ENCODE measurements around the gene LEFTY1. TPM values are rescaled to one million over a fixed set of nuclear protein-coding genes. Genes with fewer than 3 reads are reported as not detected.

Gene LEFTY1, protein sequence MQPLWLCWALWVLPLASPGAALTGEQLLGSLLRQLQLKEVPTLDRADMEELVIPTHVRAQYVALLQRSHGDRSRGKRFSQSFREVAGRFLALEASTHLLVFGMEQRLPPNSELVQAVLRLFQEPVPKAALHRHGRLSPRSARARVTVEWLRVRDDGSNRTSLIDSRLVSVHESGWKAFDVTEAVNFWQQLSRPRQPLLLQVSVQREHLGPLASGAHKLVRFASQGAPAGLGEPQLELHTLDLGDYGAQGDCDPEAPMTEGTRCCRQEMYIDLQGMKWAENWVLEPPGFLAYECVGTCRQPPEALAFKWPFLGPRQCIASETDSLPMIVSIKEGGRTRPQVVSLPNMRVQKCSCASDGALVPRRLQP
- 0.51 TPM in 1 of 2 replicates, not detected in the other for total RNA-seq
- 0.35 TPM for total RNA-seq (2013)
- 0.07 TPM in 1 of 2 replicates, not detected in the other for polyA plus RNA-seq
- polyA minus RNA-seq, result 0.78 TPM in 1 of 2 replicates, not detected in the other

DNA sequence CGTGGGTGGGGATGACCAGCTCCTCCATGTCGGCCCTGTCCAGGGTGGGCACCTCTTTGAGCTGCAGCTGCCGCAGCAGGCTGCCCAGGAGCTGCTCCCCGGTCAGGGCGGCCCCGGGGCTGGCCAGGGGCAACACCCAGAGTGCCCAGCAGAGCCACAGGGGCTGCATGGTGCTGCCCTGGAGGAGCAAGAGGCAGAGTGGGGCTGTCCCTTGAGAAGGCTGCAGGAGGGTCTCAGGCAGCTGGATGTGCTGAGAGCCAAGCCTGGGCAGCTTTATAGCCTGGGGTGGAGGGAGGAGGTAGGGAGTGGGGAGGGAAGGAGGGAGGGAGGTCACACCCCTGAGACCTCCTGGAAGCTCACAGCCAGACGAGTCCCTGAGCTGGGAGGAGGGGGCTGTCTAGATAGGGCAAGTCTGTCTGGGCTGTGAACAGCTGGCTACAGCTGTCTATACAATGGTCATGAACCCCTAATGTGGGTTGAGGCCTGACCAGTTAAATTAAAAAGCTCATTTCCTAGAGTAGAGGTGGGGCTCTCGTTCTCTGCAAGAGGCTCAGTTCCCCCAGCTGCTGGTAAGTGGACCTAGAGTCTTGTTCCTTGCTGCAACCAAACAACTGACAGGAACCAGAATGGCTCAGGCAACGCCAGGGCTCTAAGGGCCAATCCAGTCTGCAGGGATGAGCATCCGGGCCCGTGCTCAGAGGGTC lies at the start of gene LEFTY1:
LEFTY1 (minus strand) TSS at position 249 of the 704 bp plus-strand sequence; CDS start at position 169, 80 bp downstream.
- no peaks in the 10 kb centered on the region for H3K4me1 ChIP-seq (ENCODE audit: control insufficient read depth in 2 of 2, insufficient read depth in 2 of 2, low read length in 2 of 2)
- CTCF ChIA-PET, result interaction anchor here (3.2 kb wide), 1 partner anchor 21 kb away, joined by 11 read pairs; no protein-coding TSS in a partner anchor
- WGBS (ENCODE audit: insufficient coverage), result 94% methylated on average over 11 of the region's 11 CpGs

More for the DNA sequence above, at the start of gene LEFTY1:
- ATAC-seq (ENCODE audit: low read depth) (no peak), DNase-seq (no peak)
- peaks cover 3% of the 10 kb centered on the region for H3K27me3 Mint-ChIP-seq
- Histone ChIP-seq H2AFZ (ENCODE audit: insufficient read depth, low read depth, low read length, poor library complexity, severe bottlenecking) (no peak within 1 kb of the TSS), H3K4me3 (ENCODE audit: control extremely low read depth in 1 of 5, extremely low read depth in 1 of 5, insufficient read depth in 1 of 5, low read depth in 2 of 5, low read length in 4 of 5) (no peak within 1 kb of the TSS), H3K79me2 (ENCODE audit: control insufficient read depth, insufficient read depth, low read length) (no peaks in the 10 kb centered on the region), H3K9me3 (ENCODE audit: control extremely low read depth in 1 of 3, control insufficient read depth in 2 of 3, insufficient read depth in 1 of 3, low read length in 2 of 3) (no peaks in the 10 kb centered on the region), H3K27me3 (replicated peaks in 1 of 4; ENCODE audit: control extremely low read depth in 1 of 4, control insufficient read depth in 3 of 4, insufficient read depth in 4 of 4, low read length in 3 of 4) (no peaks in the 10 kb centered on the region), H3K9ac (ENCODE audit: low read length) (no peak within 1 kb of the TSS), H4K20me1 (ENCODE audit: control insufficient read depth, insufficient read depth, low read length, poor library complexity, severe bottlenecking) (no peaks in the 10 kb centered on the region), H3K4me2 (replicated peaks; ENCODE audit: low read depth, low read length, poor library complexity, severe bottlenecking) (no peak within 1 kb of the TSS), H3K27ac (ENCODE audit: low read length in 2 of 2) (no peak within 1 kb of the TSS), H3K36me3 (replicated peaks in 1 of 2; ENCODE audit: control extremely low read depth in 1 of 2, control insufficient read depth in 1 of 2, extremely low read depth in 1 of 2, insufficient read depth in 2 of 2, low read length in 1 of 2) (no peaks in the 10 kb centered on the region)
- H3K9me3 Mint-ChIP-seq (ENCODE audit: insufficient read depth), result no peaks in the 10 kb centered on the region
- peaks cover under 1% of the 10 kb centered on the region for H3K4me1 Mint-ChIP-seq
- no peak within 1 kb of the TSS for H3K4me3 Mint-ChIP-seq
- POLR2A ChIA-PET, result no interaction called here
- no peak for TF ChIP-seq EZH2 (IDR thresholded peaks at IDR 0.05; ENCODE audit: borderline replicate concordance, insufficient read depth, low read depth, low read length, poor library complexity, severe bottlenecking)
- TF ChIP-seq, protein P1, sequence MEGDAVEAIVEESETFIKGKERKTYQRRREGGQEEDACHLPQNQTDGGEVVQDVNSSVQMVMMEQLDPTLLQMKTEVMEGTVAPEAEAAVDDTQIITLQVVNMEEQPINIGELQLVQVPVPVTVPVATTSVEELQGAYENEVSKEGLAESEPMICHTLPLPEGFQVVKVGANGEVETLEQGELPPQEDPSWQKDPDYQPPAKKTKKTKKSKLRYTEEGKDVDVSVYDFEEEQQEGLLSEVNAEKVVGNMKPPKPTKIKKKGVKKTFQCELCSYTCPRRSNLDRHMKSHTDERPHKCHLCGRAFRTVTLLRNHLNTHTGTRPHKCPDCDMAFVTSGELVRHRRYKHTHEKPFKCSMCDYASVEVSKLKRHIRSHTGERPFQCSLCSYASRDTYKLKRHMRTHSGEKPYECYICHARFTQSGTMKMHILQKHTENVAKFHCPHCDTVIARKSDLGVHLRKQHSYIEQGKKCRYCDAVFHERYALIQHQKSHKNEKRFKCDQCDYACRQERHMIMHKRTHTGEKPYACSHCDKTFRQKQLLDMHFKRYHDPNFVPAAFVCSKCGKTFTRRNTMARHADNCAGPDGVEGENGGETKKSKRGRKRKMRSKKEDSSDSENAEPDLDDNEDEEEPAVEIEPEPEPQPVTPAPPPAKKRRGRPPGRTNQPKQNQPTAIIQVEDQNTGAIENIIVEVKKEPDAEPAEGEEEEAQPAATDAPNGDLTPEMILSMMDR (IDR thresholded peaks at IDR 0.05), result no peak
- intact Hi-C loops (cut with micrococcal nuclease), result no loop called here
- H3K27ac Mint-ChIP-seq, result no peak within 1 kb of the TSS
